Inferior parietal cortex (tissue), 1 donor: ENCODE data around the gene INPP5K.

Source experiments
- DNase-seq: peaks from one replicate; pipeline ENCODE4 v3.0.0-alpha.2; 2016; ENCODE audit errors: extremely low spot score

The INPP5K gene

GRCh38 chr17:1506649-1507267, 9.7 kb downstream of the INPP5K start:
- no peak for DNase-seq

GRCh38 chr17:1505586-1505985, 10.8 kb downstream of the INPP5K start:
- no peak for DNase-seq

- no peak for DNase-seq
These were observed 11.5 kb downstream of the INPP5K start for GRCh38 chr17:1504866-1505265.

GRCh38 chr17:1503699-1504098, 12.7 kb downstream of the INPP5K start:
- no peak for DNase-seq

GRCh38 chr17:1498869-1499268, 17.5 kb downstream of the INPP5K start:
- DNase-seq, result no peak

GRCh38 chr17:1498233-1498632, 18.2 kb downstream of the INPP5K start:
- DNase-seq, result no peak

- DNase-seq, result no peak
These were observed 18.6 kb downstream of the INPP5K start for GRCh38 chr17:1497831-1498230.

- DNase-seq, result no peak
These were observed 19.5 kb downstream of the INPP5K start for GRCh38 chr17:1496869-1497268.

- no peak for DNase-seq
These were observed 21.0 kb downstream of the INPP5K start for GRCh38 chr17:1495265-1495989.

GRCh38 chr17:1494736-1495253, 21.6 kb downstream of the INPP5K start:
- no peak for DNase-seq

GRCh38 chr17:1494203-1494602, 22.2 kb downstream of the INPP5K start:
- no peak for DNase-seq

GRCh38 chr17:1493291-1493980, 23.0 kb downstream of the INPP5K start:
- no peak for DNase-seq

GRCh38 chr17:1492249-1493206, 23.9 kb downstream of the INPP5K start, which contains the start of gene MYO1C:
Gene MYO1C, minus strand, starts transcription at chr17:1492686. Its CDS starts 199 bp downstream, at chr17:1492487.
- no peak for DNase-seq

- DNase-seq, result no peak
These were observed 24.8 kb downstream of the INPP5K start for GRCh38 chr17:1491443-1492248.

- no peak for DNase-seq
These were observed 25.6 kb downstream of the INPP5K start for GRCh38 chr17:1490643-1491442.

- no peak for DNase-seq
These were observed 27.6 kb downstream of the INPP5K start for GRCh38 chr17:1488826-1489270.

- peak; percentile 57 for DNase-seq
These were observed 28.2 kb downstream of the INPP5K start for GRCh38 chr17:1487939-1488825.
